HUES48 (cell line): ENCODE data around the gene SETD2.

Experiments
- H3K27ac ChIP-seq: one replicate; pipeline ENCODE4 v1.7.0; 2013; ENCODE audit warnings: low read depth, low read length, inconsistent platforms
- H3K27me3 ChIP-seq: 2 replicates; pipeline ENCODE4 v1.6.1; 2013; ENCODE audit warnings: mild to moderate bottlenecking, low read length; ENCODE audit not compliant: control insufficient read depth, insufficient read depth
- H3K36me3 ChIP-seq: 2 replicates; pipeline ENCODE4 v1.6.1; 2013; ENCODE audit warnings: low read length; ENCODE audit not compliant: control insufficient read depth, insufficient read depth
- H3K4me1 ChIP-seq: 2 replicates; pipeline ENCODE4 v1.6.1; 2013; ENCODE audit warnings: mild to moderate bottlenecking, low read length; ENCODE audit not compliant: control insufficient read depth, insufficient read depth
- H3K4me3 ChIP-seq: 2 replicates; pipeline ENCODE4 v1.5.1; 2013; ENCODE audit warnings: mild to moderate bottlenecking, low read depth, low read length
- H3K9ac ChIP-seq: 2 replicates; pipeline ENCODE4 v1.6.1; 2013; ENCODE audit warnings: mild to moderate bottlenecking, low read depth, low read length, moderate library complexity
- H3K9me3 ChIP-seq: 2 replicates; pipeline ENCODE4 v1.6.1; 2013; ENCODE audit warnings: low read length; ENCODE audit not compliant: control insufficient read depth, insufficient read depth

The SETD2 gene

GRCh38 chr3:46970391-46971091 lies 193.4 kb downstream of the SETD2 start:
- Histone ChIP-seq H3K36me3 (peaks cover 30% of the 10 kb centered on the region), H3K4me3 (no peak overlapping the region), H3K27me3 (no peaks in the 10 kb centered on the region), H3K27ac (no peak overlapping the region), H3K9me3 (no peaks in the 10 kb centered on the region), H3K4me1 (no peaks in the 10 kb centered on the region), H3K9ac (no peak overlapping the region)

- Histone ChIP-seq H3K27ac (no peak overlapping the region), H3K4me3 (no peak overlapping the region), H3K9ac (no peak overlapping the region), H3K27me3 (no peaks in the 10 kb centered on the region), H3K4me1 (0 out of 2 replicates have a peak, but pooled peaks cover 4% of the 10 kb centered on the region), H3K9me3 (no peaks in the 10 kb centered on the region), H3K36me3 (peaks cover 28% of the 10 kb centered on the region)
Measured at GRCh38 chr3:46968783-46969428, 195.0 kb downstream of the SETD2 start.

- H3K27ac ChIP-seq, result no peak overlapping the region
- H3K4me1 ChIP-seq, result 0 out of 2 replicates have a peak, but pooled peaks cover 4% of the 10 kb centered on the region
- no peak overlapping the region for H3K4me3 ChIP-seq
- peaks cover 32% of the 10 kb centered on the region for H3K36me3 ChIP-seq
- H3K27me3 ChIP-seq, result no peaks in the 10 kb centered on the region
- H3K9ac ChIP-seq, result no peak overlapping the region
- H3K9me3 ChIP-seq, result peaks cover 4% of the 10 kb centered on the region; the same call in 1 of the 2 replicates
Measured at GRCh38 chr3:46966811-46967210, 197.1 kb downstream of the SETD2 start.
